ENCODE measurements around the gene PWP2.
A peak's percentile ranks its signal among the peaks of the same experiment; 100 is the strongest.
"Not testable (repeated sequence)": the region's sequence is repeated elsewhere in the genome, so short reads cannot be mapped to it uniquely, and the experiment has no call there.

Gene PWP2

DNA sequence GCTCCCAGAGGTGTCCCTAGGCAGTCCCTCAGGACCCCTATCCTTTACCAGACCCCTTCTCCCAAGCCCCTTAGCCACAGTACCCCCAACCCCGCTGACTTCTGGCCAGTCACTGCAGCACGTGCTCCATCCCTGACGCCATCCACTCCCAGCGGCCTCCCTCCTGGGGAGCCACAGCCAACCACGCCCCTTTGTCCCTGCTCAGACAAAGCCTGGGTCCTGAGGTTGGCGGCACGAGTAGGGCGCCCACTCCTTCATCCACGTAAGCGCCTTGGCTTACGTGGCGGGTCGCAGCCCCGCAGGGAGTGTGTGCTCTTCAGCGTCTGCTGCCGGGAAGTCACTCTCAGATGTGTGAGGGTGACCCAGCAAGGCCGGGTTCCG lies 33.3 kb downstream of the PWP2 start:
- H3K27me3 Mint-ChIP-seq (ENCODE audit: low read depth); H3K4me3 Mint-ChIP-seq; H3K27ac Mint-ChIP-seq; H3K9me3 Mint-ChIP-seq; H3K36me3 Mint-ChIP-seq (ENCODE audit: low read depth); H3K4me1 Mint-ChIP-seq (ENCODE audit: low read depth): not testable (repeated sequence)

DNA sequence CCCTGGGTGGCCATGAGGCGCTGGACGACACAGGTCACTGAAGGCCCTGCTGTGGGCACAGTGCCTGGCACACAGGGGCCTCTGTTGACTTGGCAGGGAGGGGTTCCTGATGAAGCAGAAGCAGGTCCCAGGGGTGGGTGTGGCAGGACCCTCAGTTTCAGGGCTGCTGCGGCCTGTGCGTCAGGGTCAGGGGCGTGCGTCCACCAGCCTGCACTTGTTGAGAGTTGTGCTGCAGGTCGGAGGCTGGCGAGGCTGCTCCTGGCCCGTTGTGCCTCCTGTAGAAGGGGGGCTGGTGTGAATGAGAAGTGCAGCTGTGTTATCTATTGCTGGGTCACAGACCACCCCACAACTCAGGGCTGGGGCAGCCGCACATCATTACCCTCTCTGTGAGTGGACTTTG lies 35.3 kb downstream of the PWP2 start:
- H3K27me3 Mint-ChIP-seq (ENCODE audit: low read depth); H3K4me1 Mint-ChIP-seq (ENCODE audit: low read depth): not testable (repeated sequence)

GRCh38 chr21:44143380-44143779 lies 36.2 kb downstream of the PWP2 start:
- H3K27ac Mint-ChIP-seq; H3K4me3 Mint-ChIP-seq; H3K27me3 Mint-ChIP-seq (ENCODE audit: low read depth); H3K36me3 Mint-ChIP-seq (ENCODE audit: low read depth); H3K9me3 Mint-ChIP-seq; H3K4me1 Mint-ChIP-seq (ENCODE audit: low read depth): not testable (repeated sequence)

More for the DNA sequence above, 35.3 kb downstream of the PWP2 start:
- not testable (repeated sequence) for H3K4me3 Mint-ChIP-seq; H3K27ac Mint-ChIP-seq; H3K36me3 Mint-ChIP-seq (ENCODE audit: low read depth); H3K9me3 Mint-ChIP-seq

- not testable (repeated sequence) for H3K27me3 Mint-ChIP-seq (ENCODE audit: low read depth); H3K36me3 Mint-ChIP-seq (ENCODE audit: low read depth); H3K9me3 Mint-ChIP-seq; H3K4me1 Mint-ChIP-seq (ENCODE audit: low read depth); H3K27ac Mint-ChIP-seq; H3K4me3 Mint-ChIP-seq
These were observed 36.8 kb downstream of the PWP2 start for GRCh38 chr21:44143996-44144395.

GRCh38 chr21:44144784-44145602 lies 37.8 kb downstream of the PWP2 start:
- H3K27me3 Mint-ChIP-seq (ENCODE audit: low read depth); H3K36me3 Mint-ChIP-seq (ENCODE audit: low read depth); H3K4me1 Mint-ChIP-seq (ENCODE audit: low read depth); H3K4me3 Mint-ChIP-seq; H3K9me3 Mint-ChIP-seq; H3K27ac Mint-ChIP-seq: not testable (repeated sequence)

GRCh38 chr21:44145616-44146015 lies 38.4 kb downstream of the PWP2 start:
- H3K4me3 Mint-ChIP-seq; H3K36me3 Mint-ChIP-seq (ENCODE audit: low read depth); H3K9me3 Mint-ChIP-seq; H3K4me1 Mint-ChIP-seq (ENCODE audit: low read depth); H3K27ac Mint-ChIP-seq; H3K27me3 Mint-ChIP-seq (ENCODE audit: low read depth): not testable (repeated sequence)

DNA sequence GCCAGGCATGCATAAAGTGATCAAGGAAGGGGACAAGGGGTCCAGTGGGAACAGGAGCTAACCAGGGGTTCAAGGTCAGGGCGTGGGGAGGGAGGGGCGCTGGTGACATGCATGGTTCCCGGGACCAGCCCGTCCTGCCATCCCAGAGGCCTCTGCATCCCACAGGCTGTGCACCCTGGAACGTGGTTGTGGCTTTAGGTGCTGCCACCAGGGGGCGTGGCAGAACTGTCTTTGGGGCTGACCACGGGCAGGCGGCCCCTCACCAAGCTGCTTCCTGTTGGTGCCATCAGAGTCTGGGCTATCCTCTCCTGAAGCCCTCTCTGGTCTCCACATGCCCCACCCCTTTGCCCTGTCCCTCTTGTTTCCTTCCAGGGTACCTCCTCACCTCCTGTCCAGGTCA lies 39.9 kb downstream of the PWP2 start:
- H3K27ac Mint-ChIP-seq; H3K27me3 Mint-ChIP-seq (ENCODE audit: low read depth); H3K36me3 Mint-ChIP-seq (ENCODE audit: low read depth); H3K4me3 Mint-ChIP-seq; H3K4me1 Mint-ChIP-seq (ENCODE audit: low read depth); H3K9me3 Mint-ChIP-seq: not testable (repeated sequence)

- H3K27ac Mint-ChIP-seq; H3K4me3 Mint-ChIP-seq; H3K36me3 Mint-ChIP-seq (ENCODE audit: low read depth); H3K9me3 Mint-ChIP-seq; H3K27me3 Mint-ChIP-seq (ENCODE audit: low read depth); H3K4me1 Mint-ChIP-seq (ENCODE audit: low read depth): not testable (repeated sequence)
These were observed 43.1 kb downstream of the PWP2 start for GRCh38 chr21:44150255-44150654.

- not testable (repeated sequence) for H3K9me3 Mint-ChIP-seq; H3K4me3 Mint-ChIP-seq; H3K36me3 Mint-ChIP-seq (ENCODE audit: low read depth); H3K27me3 Mint-ChIP-seq (ENCODE audit: low read depth); H3K27ac Mint-ChIP-seq; H3K4me1 Mint-ChIP-seq (ENCODE audit: low read depth)
These were observed 46.2 kb downstream of the PWP2 start for GRCh38 chr21:44153214-44153888.

- not testable (repeated sequence) for H3K27me3 Mint-ChIP-seq (ENCODE audit: low read depth); H3K4me1 Mint-ChIP-seq (ENCODE audit: low read depth); H3K36me3 Mint-ChIP-seq (ENCODE audit: low read depth); H3K4me3 Mint-ChIP-seq; H3K9me3 Mint-ChIP-seq; H3K27ac Mint-ChIP-seq
These were observed 46.7 kb downstream of the PWP2 start for GRCh38 chr21:44153889-44154228.

DNA sequence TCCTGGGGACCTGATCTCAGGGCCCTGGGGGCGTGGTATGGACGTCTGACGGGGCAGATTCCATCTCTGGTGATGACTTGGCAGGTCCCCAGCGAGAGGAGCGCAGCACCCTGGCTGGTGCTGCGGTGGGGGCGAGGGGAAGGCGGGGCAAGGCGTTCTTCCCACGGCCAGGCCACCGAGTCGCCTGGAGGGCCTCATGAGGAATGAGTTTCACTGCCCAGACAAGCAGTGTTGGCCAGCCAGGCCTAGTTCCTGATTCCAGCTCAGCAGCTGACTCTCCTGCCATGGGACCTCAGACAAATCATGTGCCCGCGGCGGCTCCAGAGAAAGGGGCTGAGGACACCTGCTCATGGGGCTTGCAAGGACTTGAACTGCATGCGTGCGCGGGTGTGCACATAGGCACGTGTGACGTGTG lies 47.6 kb downstream of the PWP2 start:
- not testable (repeated sequence) for H3K27ac Mint-ChIP-seq; H3K36me3 Mint-ChIP-seq (ENCODE audit: low read depth); H3K4me1 Mint-ChIP-seq (ENCODE audit: low read depth); H3K9me3 Mint-ChIP-seq; H3K4me3 Mint-ChIP-seq; H3K27me3 Mint-ChIP-seq (ENCODE audit: low read depth)

GRCh38 chr21:44155231-44155993 lies 48.2 kb downstream of the PWP2 start:
- H3K27ac Mint-ChIP-seq; H3K9me3 Mint-ChIP-seq; H3K4me1 Mint-ChIP-seq (ENCODE audit: low read depth); H3K27me3 Mint-ChIP-seq (ENCODE audit: low read depth); H3K36me3 Mint-ChIP-seq (ENCODE audit: low read depth); H3K4me3 Mint-ChIP-seq: not testable (repeated sequence)

- H3K27ac Mint-ChIP-seq; H3K4me1 Mint-ChIP-seq (ENCODE audit: low read depth); H3K4me3 Mint-ChIP-seq; H3K36me3 Mint-ChIP-seq (ENCODE audit: low read depth); H3K27me3 Mint-ChIP-seq (ENCODE audit: low read depth); H3K9me3 Mint-ChIP-seq: not testable (repeated sequence)
These were observed 48.8 kb downstream of the PWP2 start for GRCh38 chr21:44155994-44156380.

DNA sequence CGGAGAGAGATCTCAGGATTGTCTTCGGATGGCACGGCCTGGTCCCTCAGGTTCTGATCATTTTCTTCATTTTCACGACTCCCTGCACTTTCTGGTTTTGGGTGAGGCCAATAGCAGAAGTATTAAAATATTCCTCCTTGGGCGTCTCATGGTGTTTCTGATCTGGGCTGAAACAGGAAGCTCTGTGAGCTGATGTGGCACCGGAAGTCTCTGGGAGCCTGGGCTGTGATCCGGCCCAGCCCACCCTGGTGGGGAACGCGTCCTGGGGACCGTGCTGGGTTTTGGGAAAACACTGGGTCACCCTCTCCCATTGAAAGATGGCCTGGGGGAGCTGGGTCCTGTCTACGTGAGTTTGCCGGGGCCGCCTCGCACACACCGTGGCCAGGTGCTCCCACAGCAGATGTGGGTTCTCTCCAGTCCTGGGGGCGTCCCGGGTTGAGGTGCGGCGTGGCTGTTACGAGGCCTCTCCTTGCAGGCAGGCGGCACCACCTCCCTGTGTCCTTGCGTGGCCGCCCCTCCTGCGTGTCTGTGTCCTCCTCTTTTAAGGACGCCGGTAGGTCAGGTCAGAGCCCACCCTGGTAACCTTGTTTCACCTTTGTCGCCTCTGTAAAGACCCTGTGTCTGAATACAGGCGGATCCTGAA lies 50.4 kb downstream of the PWP2 start:
- H3K9me3 Mint-ChIP-seq; H3K4me1 Mint-ChIP-seq (ENCODE audit: low read depth); H3K36me3 Mint-ChIP-seq (ENCODE audit: low read depth); H3K27me3 Mint-ChIP-seq (ENCODE audit: low read depth): not testable (repeated sequence)
- H3K27ac Mint-ChIP-seq = peak overlapping the region; percentile 88
- H3K4me3 Mint-ChIP-seq = peak overlapping the region; percentile 70

- H3K4me1 Mint-ChIP-seq (ENCODE audit: low read depth); H3K9me3 Mint-ChIP-seq; H3K36me3 Mint-ChIP-seq (ENCODE audit: low read depth); H3K27me3 Mint-ChIP-seq (ENCODE audit: low read depth): not testable (repeated sequence)
- Mint-ChIP-seq H3K27ac (peak overlapping the region; percentile 88), H3K4me3 (peak overlapping the region; percentile 70)
These were observed 50.9 kb downstream of the PWP2 start for GRCh38 chr21:44158082-44158468.
